ENCODE results near the gene LIPC. TPM values are rescaled to one million over a fixed set of nuclear protein-coding genes. Genes with fewer than 3 reads are reported as not detected.

LIPC gene
- total and polyA plus RNA-seq, 2 donors (not counting 3 experiments of a cell fraction or from before 2014, with no cell fraction given), result not detected

- no peak overlapping the region for H3K9ac ChIP-seq (replicated peaks; ENCODE audit: extremely low read depth, insufficient read depth, low read length)
- no peak overlapping the region for H3K4me2 ChIP-seq (ENCODE audit: insufficient read depth, low read length)
- no peak overlapping the region for H3K27ac ChIP-seq (ENCODE audit: insufficient read depth, low read depth, low read length)
- no peak overlapping the region for H3K4me3 ChIP-seq (replicated peaks in 1 of 3; ENCODE audit: insufficient read depth in 1 of 3, low read depth in 1 of 3, low read length in 3 of 3)
- H3K36me3 ChIP-seq (ENCODE audit: control insufficient read depth in 2 of 2, extremely low read depth in 1 of 2, insufficient read depth in 2 of 2, low read length in 2 of 2), result no peaks in the 10 kb centered on the region
- no peak for DNase-seq (ENCODE audit: low read depth, low spot score)
- H3K9me1 ChIP-seq (replicated peaks; ENCODE audit: control insufficient read depth, extremely low read depth, insufficient read depth, low read length), result no peaks in the 10 kb centered on the region
- no peak overlapping the region for H2AFZ ChIP-seq (ENCODE audit: low read depth, low read length)
- H3K27me3 ChIP-seq (ENCODE audit: control insufficient read depth in 2 of 2, insufficient read depth in 2 of 2, low read length in 2 of 2), result no peaks in the 10 kb centered on the region
- CTCF ChIA-PET, result interaction anchor here (0.9 to 2.3 kb wide), 5 partner anchors 12 to 56 kb away, joined by 3 to 6 read pairs (median 3); no protein-coding TSS in a partner anchor
- dilution Hi-C loops (cut with MboI; ENCODE audit: extremely low pct_ligation_motif_present, low sequenced_read_pairs) (no loop called here), intact Hi-C loops (cut with micrococcal nuclease) (loop anchor here (5.0 kb wide), 1 partner anchor 66 kb away; no protein-coding TSS in a partner anchor)
- TF ChIP-seq MYC (IDR thresholded peaks at IDR 0.05; ENCODE audit: low read depth, low read length) (no peak), POLR2AphosphoS5 (IDR thresholded peaks at IDR 0.05; ENCODE audit: insufficient read depth, low read depth, low read length) (no peak), EZH2 (IDR thresholded peaks at IDR 0.05; ENCODE audit: borderline replicate concordance, low read depth, low read length, severe bottlenecking) (no peak), GATA2 (IDR thresholded peaks at IDR 0.05; ENCODE audit: insufficient read depth, insufficient read length, low read depth, low read length) (no peak), CTCF (IDR thresholded peaks at IDR 0.05; ENCODE audit: extremely low read depth in 1 of 2, insufficient read depth in 1 of 2, low read depth in 1 of 2, low read length in 2 of 2) (no peak), JUN (IDR thresholded peaks at IDR 0.05; ENCODE audit: borderline replicate concordance, insufficient read depth, insufficient read length, low read depth) (no peak), MAX (IDR thresholded peaks at IDR 0.05; ENCODE audit: insufficient read depth, insufficient read length) (no peak), FOS (IDR thresholded peaks at IDR 0.05; ENCODE audit: borderline replicate concordance, insufficient read depth, low read length) (no peak)
- FAIRE-seq, result no peak
- H3K79me2 ChIP-seq (ENCODE audit: control insufficient read depth, insufficient read depth, low read length), result no peaks in the 10 kb centered on the region
- H3K4me1 ChIP-seq (ENCODE audit: control insufficient read depth, extremely low read depth, insufficient read depth, low read length), result peaks cover 27% of the 10 kb centered on the region
- H3K9me3 ChIP-seq (replicated peaks; ENCODE audit: control insufficient read depth, insufficient read depth, low read length), result no peaks in the 10 kb centered on the region
- no peaks in the 10 kb centered on the region for H4K20me1 ChIP-seq (replicated peaks; ENCODE audit: control insufficient read depth, extremely low read depth, insufficient read depth, low read length)
- BruUV-seq (replicated peaks), result no TSS peak
- POLR2A ChIA-PET, result no interaction called here
These were observed 91.1 kb downstream of the LIPC start for GRCh38 chr15:58522865-58523264.

All from endothelial cell of umbilical vein (primary cell).